Endothelial cell of umbilical vein (primary cell): ENCODE measurements around the gene JDP2. TPM values are rescaled to one million over a fixed set of nuclear protein-coding genes. Genes with fewer than 3 reads are reported as not detected.

Experiments
- BruUV-seq: library from RNA; stranded (reverse); fragments of 400-500 nt; replicated peaks from 2 replicates; lab custom pipeline; 2021; lab: Mats Ljungman, UMichigan
- CTCF ChIA-PET: fragments of 300-600, 350-600 bp; sonication (Branson Sonifier 250); formaldehyde crosslinking; loops from one replicate; lab custom pipeline; 2021; ENCODE audit warnings: antibody characterized with exemption, inconsistent platforms; lab: Charles Lee
- POLR2A ChIA-PET: fragments of 300-600, 350-600 bp; sonication (Branson Sonifier 250); formaldehyde crosslinking; loops from one replicate; lab custom pipeline; 2021; ENCODE audit warnings: antibody characterized with exemption, inconsistent platforms; lab: Charles Lee
- DNase-seq: peaks from one replicate; pipeline ENCODE4 v3.0.0-alpha.2; 2011; ENCODE audit warnings: low read depth, low spot score
- FAIRE-seq: peaks from 2 replicates; lab custom pipeline; 2011; peaks lifted over from hg19 to GRCh38; lab: Jason Lieb, UNC
- H2AFZ ChIP-seq: 2 replicates; pipeline ENCODE4 v1.6.0; 2012; ENCODE audit warnings: low read depth, low read length, control low read depth, inconsistent platforms
- H3K27ac ChIP-seq: 2 replicates; pipeline ENCODE4 v1.5.1; 2011; ENCODE audit warnings: low read depth, mild to moderate bottlenecking, control low read depth, low read length, moderate library complexity; ENCODE audit not compliant: insufficient read depth
- H3K27me3 ChIP-seq, 2 experiments: 2 replicates each; pipeline versions ENCODE4 v1.6.0 to v1.6.1; 2011; ENCODE audit warnings: low read length in 2 of 2, mixed read lengths in 1 of 2; ENCODE audit not compliant: control insufficient read depth in 2 of 2, insufficient read depth in 2 of 2
- H3K36me3 ChIP-seq, 2 experiments: 2 replicates in 1 of 2; 3 replicates in 1 of 2; pipeline ENCODE4 v1.5.1; 2011; ENCODE audit warnings: low read length in 2 of 2, mild to moderate bottlenecking in 1 of 2, moderate library complexity in 1 of 2; ENCODE audit not compliant: control insufficient read depth in 2 of 2, insufficient read depth in 2 of 2; ENCODE audit errors: extremely low read depth in 1 of 2
- H3K4me1 ChIP-seq: 3 replicates; pipeline ENCODE4 v1.5.1; 2011; ENCODE audit warnings: mild to moderate bottlenecking, low read length; ENCODE audit not compliant: control insufficient read depth, insufficient read depth; ENCODE audit errors: extremely low read depth
- H3K4me2 ChIP-seq: 2 replicates; pipeline ENCODE4 v1.6.1; 2011; ENCODE audit warnings: low read length, control low read depth, mixed read lengths; ENCODE audit not compliant: insufficient read depth
- H3K4me3 ChIP-seq, 3 experiments: fragments of 200-600 bp in 1 of 3; sonication (generic), shearing (Covaris generic) in 1 of 3; replicated peaks in 1 of 3; 2 replicates each; pipeline ENCODE4 v1.5.1; 2011 to 2016; ENCODE audit warnings: control low read depth in 3 of 3, low read length in 3 of 3, mild to moderate bottlenecking in 2 of 3, inconsistent platforms in 1 of 3, low read depth in 1 of 3, moderate library complexity in 1 of 3; ENCODE audit not compliant: insufficient read depth in 1 of 3
- H3K79me2 ChIP-seq: 2 replicates; pipeline ENCODE4 v1.6.0; 2012; ENCODE audit warnings: low read length, inconsistent platforms; ENCODE audit not compliant: control insufficient read depth, insufficient read depth
- H3K9ac ChIP-seq: replicated peaks from 2 replicates; pipeline ENCODE3; 2011; ENCODE audit warnings: low read length, control low read depth; ENCODE audit not compliant: insufficient read depth; ENCODE audit errors: extremely low read depth
- H3K9me1 ChIP-seq: replicated peaks from 3 replicates; pipeline ENCODE4 v1.6.0; 2011; ENCODE audit warnings: mild to moderate bottlenecking, low read length; ENCODE audit not compliant: control insufficient read depth, insufficient read depth; ENCODE audit errors: extremely low read depth
- H3K9me3 ChIP-seq: replicated peaks from 2 replicates; pipeline ENCODE4 v1.5.1; 2012; ENCODE audit warnings: low read length, inconsistent platforms; ENCODE audit not compliant: control insufficient read depth, insufficient read depth
- H4K20me1 ChIP-seq: replicated peaks from 2 replicates; pipeline ENCODE3; 2011; ENCODE audit warnings: mild to moderate bottlenecking, low read length; ENCODE audit not compliant: control insufficient read depth, insufficient read depth; ENCODE audit errors: extremely low read depth
- CTCF ChIP-seq, 2 donors: IDR thresholded peaks; 1 replicate in 1 of 2; 2 replicates in 1 of 2; pipeline ENCODE4 v1.5.1; 2011; ENCODE audit warnings: low read length in 2 of 2, mild to moderate bottlenecking in 2 of 2, moderate library complexity in 2 of 2, control low read depth in 1 of 2, inconsistent platforms in 1 of 2, low read depth in 1 of 2; ENCODE audit not compliant: insufficient read depth in 1 of 2; ENCODE audit errors: extremely low read depth in 1 of 2
- EZH2 ChIP-seq: IDR thresholded peaks from 2 replicates; pipeline ENCODE4 v1.6.1; 2012; ENCODE audit warnings: borderline replicate concordance, low read depth, mild to moderate bottlenecking, moderate library complexity, low read length, inconsistent platforms; ENCODE audit not compliant: severe bottlenecking
- FOS ChIP-seq: IDR thresholded peaks from 2 replicates; pipeline ENCODE4 v1.6.1; 2011; ENCODE audit warnings: mild to moderate bottlenecking, low read length, moderate library complexity, borderline replicate concordance; ENCODE audit not compliant: insufficient read depth
- GATA2 ChIP-seq: IDR thresholded peaks from 2 replicates; pipeline ENCODE4 v1.7.0; 2011; ENCODE audit warnings: low read depth, mild to moderate bottlenecking, moderate library complexity, mixed read lengths, low read length; ENCODE audit not compliant: insufficient read length, insufficient read depth
- JUN ChIP-seq: IDR thresholded peaks from 2 replicates; pipeline ENCODE4 v1.6.1; 2011; ENCODE audit warnings: borderline replicate concordance, low read depth; ENCODE audit not compliant: insufficient read length, insufficient read depth
- MAX ChIP-seq: IDR thresholded peaks from 2 replicates; pipeline ENCODE4 v1.6.1; 2011; ENCODE audit not compliant: insufficient read depth, insufficient read length
- MYC ChIP-seq: IDR thresholded peaks from one replicate; pipeline ENCODE4 v1.6.1; 2011; ENCODE audit warnings: mild to moderate bottlenecking, low read depth, low read length
- POLR2A ChIP-seq: IDR thresholded peaks from 2 replicates; pipeline ENCODE4 v1.6.1; 2012; ENCODE audit warnings: low read depth, mild to moderate bottlenecking, control low read depth, low read length
- POLR2AphosphoS5 ChIP-seq: IDR thresholded peaks from 2 replicates; pipeline ENCODE4 v1.6.1; 2012; ENCODE audit warnings: low read depth, mild to moderate bottlenecking, control low read depth, low read length, moderate library complexity; ENCODE audit not compliant: insufficient read depth
- dilution Hi-C: fragments of 300-500 bp; cut with MboI; formaldehyde crosslinking; loops from one replicate; pipeline ENCODE4 v1.15.0; 2019; ENCODE audit warnings: low sequenced_read_pairs; ENCODE audit not compliant: extremely low pct_ligation_motif_present
- intact Hi-C: fragments of 100-400 bp; cut with micrococcal nuclease; formaldehyde crosslinking; loops from one replicate; pipeline ENCODE4 v1.10.0; 2022
- polyA plus RNA-seq, 4 experiments: library from polyadenylated mRNA; depleted of rRNA in 3 of 4; stranded (reverse) in 3 of 4; unstranded in 1 of 4; fragments of >200 nt; gene quantifications; 2 replicates each; pipeline versions ENCODE4 v1.2.1 to v1.2.3, GENCODE V29; 2011 to 2012; ENCODE audit warnings: missing spikeins in 1 of 4
- total RNA-seq: library from RNA; stranded (reverse); gene quantifications from 2 replicates; pipeline ENCODE4 v1.2.3, GENCODE V29; 2021

Gene JDP2
- total and polyA plus RNA-seq, 2 donors (not counting 3 experiments of a cell fraction or from before 2014, with no cell fraction given): 3.2 to 10.6 TPM

- Histone ChIP-seq H3K9ac (no peak overlapping the region), H3K27me3 (no peaks in the 10 kb centered on the region), H3K4me3 (no peak overlapping the region), H3K9me1 (no peaks in the 10 kb centered on the region), H2AFZ (no peak overlapping the region), H3K79me2 (no peaks in the 10 kb centered on the region), H3K4me2 (peak overlapping the region; percentile 83), H3K36me3 (no peaks in the 10 kb centered on the region), H3K9me3 (no peaks in the 10 kb centered on the region), H3K27ac (peak overlapping the region; percentile 82), H4K20me1 (no peaks in the 10 kb centered on the region), H3K4me1 (peaks cover 25% of the 10 kb centered on the region)
- POLR2A ChIA-PET: interaction anchor here (1.3 kb wide), 1 partner anchor 12 kb away, joined by 3 read pairs; no protein-coding TSS in a partner anchor
- FAIRE-seq (no peak), DNase-seq (no peak)
- dilution Hi-C loops: no loop called here
- no peak for TF ChIP-seq JUN
- no peak for TF ChIP-seq MAX
- no peak for TF ChIP-seq CTCF (IDR thresholded peaks at IDR 0.05; ENCODE audit: extremely low read depth in 1 of 2, insufficient read depth in 1 of 2, low read depth in 1 of 2, low read length in 2 of 2)
- TF ChIP-seq GATA2: no peak
- TF ChIP-seq POLR2A: no peak
- TF ChIP-seq POLR2AphosphoS5: no peak
- no peak for TF ChIP-seq FOS
- TF ChIP-seq MYC: no peak
- no peak for TF ChIP-seq EZH2
- intact Hi-C loops: loop anchor here (1.0 to 5.0 kb wide), 2 partner anchors 12 to 124 kb away; no protein-coding TSS in a partner anchor
- no TSS peak for BruUV-seq
- CTCF ChIA-PET: interaction anchor here (1.1 to 7.6 kb wide), 3 partner anchors 12 to 39 kb away, joined by 3 to 89 read pairs (median 10); no protein-coding TSS in a partner anchor
These were observed 95.1 kb downstream of the JDP2 start for GRCh38 chr14:75522983-75523318.

Other genes with a start within 250 kb of the JDP2 start
- gene FOS, start 149.2 kb upstream of the JDP2 start, total RNA-seq: 9.2 and 63.2 TPM in 2 replicates
- gene FOS, start 149.2 kb upstream of the JDP2 start, polyA plus RNA-seq: 41.6 and 55.6 TPM in 2 replicates
- not detected in 2 replicates for gene BATF, start 94.4 kb downstream of the JDP2 start, total RNA-seq
- gene BATF, start 94.4 kb downstream of the JDP2 start, polyA plus RNA-seq: not detected in 2 replicates
- 4.9 and 9.1 TPM in 2 replicates for gene FLVCR2, start 150.6 kb downstream of the JDP2 start, total RNA-seq
- 1.4 and 1.8 TPM in 2 replicates for gene FLVCR2, start 150.6 kb downstream of the JDP2 start, polyA plus RNA-seq
- 31.4 and 31.9 TPM in 2 replicates for gene ERG28, start 232.9 kb downstream of the JDP2 start, total RNA-seq
- 46.0 and 49.6 TPM in 2 replicates for gene ERG28, start 232.9 kb downstream of the JDP2 start, polyA plus RNA-seq
- gene TTLL5, start 233.2 kb downstream of the JDP2 start, total RNA-seq: 70.0 and 93.6 TPM in 2 replicates
- 29.3 and 33.2 TPM in 2 replicates for gene TTLL5, start 233.2 kb downstream of the JDP2 start, polyA plus RNA-seq